ENCODE measurements around the gene BRCA1. TPM values are rescaled to one million over a fixed set of nuclear protein-coding genes. Genes with fewer than 3 reads are reported as not detected.

Gene BRCA1
- polyA plus RNA-seq, 2 of the 4 experiments (the other 2 are of a cell fraction): 41.0 to 71.8 TPM

- no peaks in the 10 kb centered on the region for H3K9me3 ChIP-seq
- TF ChIP-seq RNF2 (IDR thresholded peaks at IDR 0.05; ENCODE audit: borderline replicate concordance, low read depth) (no peak), ELK1 (IDR thresholded peaks at IDR 0.05; ENCODE audit: low read depth, low read length) (no peak), POLR2AphosphoS2 (conservative IDR thresholded peaks at IDR 0.05; ENCODE audit: low read length) (no peak), NPAS2 (CRISPR knock-in tag; IDR thresholded peaks at IDR 0.05; ENCODE audit: borderline replicate concordance) (no peak), CEBPB (IDR thresholded peaks at IDR 0.05) (no peak), SREBF2 (IDR thresholded peaks at IDR 0.05) (no peak), HOXB13 (CRISPR knock-in tag; IDR thresholded peaks at IDR 0.05; ENCODE audit: low read depth) (no peak), SMC3 (IDR thresholded peaks at IDR 0.05) (no peak), ATOH8 (CRISPR knock-in tag; IDR thresholded peaks at IDR 0.05; ENCODE audit: low read depth) (no peak), TP53 (CRISPR knock-in tag; IDR thresholded peaks at IDR 0.05) (no peak), MAX (IDR thresholded peaks at IDR 0.05) (no peak), POLR2A (IDR thresholded peaks at IDR 0.05; ENCODE audit: low read length) (no peak)
- ChIA-PET POLR2A (interaction anchor here (1.1 to 3.0 kb wide), 16 partner anchors 8 to 463 kb away, joined by 3 to 48 read pairs (median 16); partner anchors contain the start of genes AARSD1, BECN1, BRCA1 and IFI35), CTCF (interaction anchor here (1.2 to 5.6 kb wide), 13 partner anchors 10 to 165 kb away, joined by 3 to 86 read pairs (median 11); partner anchors contain the start of genes AOC2, PSME3, PTGES3L and RND2)
- DNase-seq (ENCODE audit: low read depth in 1 of 2, low spot score in 1 of 2) (no peak), ATAC-seq (no peak), FAIRE-seq (no peak)
- H3K4me2 ChIP-seq: peak overlapping the region; percentile 94
- WGBS (ENCODE audit: missing lambda C conversion rate): 7% methylated on average over 10 of the region's 10 CpGs
- H3K4me3 ChIP-seq: peak overlapping the region; percentile 66
- H3K27ac ChIP-seq: peak overlapping the region; percentile 87 to 91
- H3K4me1 ChIP-seq: peaks cover 51% of the 10 kb centered on the region
Measured at GRCh38 chr17:42999003-42999525, 126.1 kb downstream of the BRCA1 start.

GRCh38 chr17:42997984-42998938, 126.9 kb downstream of the BRCA1 start, which contains the start of gene RPL27:
Gene RPL27 (plus strand): TSS chr17:42998419. CDS start chr17:42998751, 332 bp downstream.
- 2% methylated on average over 49 of the region's 49 CpGs for WGBS (ENCODE audit: missing lambda C conversion rate)
- CTCF ChIA-PET: interaction anchor here (0.6 to 5.6 kb wide), 40 partner anchors 9 to 420 kb away, joined by 3 to 86 read pairs (median 4); partner anchors contain the start of genes AARSD1, AOC2, PSMC3IP and PSME3
- peak; percentile 92 to 95 for ATAC-seq
- POLR2A ChIA-PET: interaction anchor here (0.6 to 3.0 kb wide), 40 partner anchors 8 to 1068 kb away, joined by 3 to 48 read pairs (median 6); partner anchors contain the start of genes AARSD1, BECN1, BRCA1 and IFI35
- no peaks in the 10 kb centered on the region for H3K9me3 ChIP-seq
- H3K27ac ChIP-seq: peak within 1 kb of the TSS; percentile 87 to 91
- FAIRE-seq: peak; percentile 98
- peaks cover 45% of the 10 kb centered on the region for H3K4me1 ChIP-seq
- peak; percentile 96 to 100 for DNase-seq (ENCODE audit: low read depth in 1 of 2, low spot score in 1 of 2)
- H3K4me2 ChIP-seq: peak within 1 kb of the TSS; percentile 94
- peak within 1 kb of the TSS; percentile 66 for H3K4me3 ChIP-seq
- no peak for TF ChIP-seq TP53 (CRISPR knock-in tag; IDR thresholded peaks at IDR 0.05)
- TF ChIP-seq EHMT2 (IDR thresholded peaks at IDR 0.05; ENCODE audit: low read depth): no peak
- no peak for TF ChIP-seq ELK1 (IDR thresholded peaks at IDR 0.05; ENCODE audit: low read depth, low read length)
- TF ChIP-seq PBX3 (IDR thresholded peaks at IDR 0.05): peak; percentile 58
- no peak; the same call in 1 of the 2 replicates for TF ChIP-seq NFE2L2 (conservative IDR thresholded peaks at IDR 0.05; ENCODE audit: low read length)
- peak; percentile 74 for TF ChIP-seq USF2 (IDR thresholded peaks at IDR 0.05)
- peak; percentile 59 for TF ChIP-seq CHD2 (IDR thresholded peaks at IDR 0.05; ENCODE audit: low read length, partially characterized antibody)
- no peak for TF ChIP-seq ZNF302 (CRISPR knock-in tag; IDR thresholded peaks at IDR 0.05)
- no peak for TF ChIP-seq EHF (CRISPR knock-in tag; IDR thresholded peaks at IDR 0.05)
- TF ChIP-seq POLR2AphosphoS2 (conservative IDR thresholded peaks at IDR 0.05; ENCODE audit: low read length): no peak
- no peak for TF ChIP-seq CBX2 (IDR thresholded peaks at IDR 0.05; ENCODE audit: borderline replicate concordance, low read depth)
- 0 out of 2 replicates have a peak, but pooled peaks have one; percentile 15 for TF ChIP-seq HOXA7 (CRISPR knock-in tag; IDR thresholded peaks at IDR 0.05)
- TF ChIP-seq CBX8 (IDR thresholded peaks at IDR 0.05): no peak
- peak; percentile 68; the same call in 1 of the 2 replicates for TF ChIP-seq TFCP2L1 (CRISPR knock-in tag; IDR thresholded peaks at IDR 0.05)
- TF ChIP-seq HOXB5 (CRISPR knock-in tag; IDR thresholded peaks at IDR 0.05): no peak; the same call in 1 of the 2 replicates
- TF ChIP-seq ATOH8 (CRISPR knock-in tag; IDR thresholded peaks at IDR 0.05; ENCODE audit: low read depth): no peak
- TF ChIP-seq HES2 (IDR thresholded peaks at IDR 0.05): no peak
- TF ChIP-seq RCOR1 (IDR thresholded peaks at IDR 0.05; ENCODE audit: low read depth, low read length): no peak
